K562 (cell line): Measurements from ENCODE around the gene SPINT1. TPM values are rescaled to one million over a fixed set of nuclear protein-coding genes. Genes with fewer than 3 reads are reported as not detected.

ENCODE experiments used
- BRF2 ChIP-seq: IDR thresholded peaks from 3 replicates; pipeline ENCODE4 v1.6.1; 2011; ENCODE audit warnings: borderline replicate concordance, mild to moderate bottlenecking; ENCODE audit not compliant: insufficient read length, insufficient read depth
- CBFB ChIP-seq: sonication (generic); formaldehyde crosslinking; IDR thresholded peaks from 2 replicates; pipeline ENCODE4 v1.4.0; 2020; ENCODE audit warnings: mild to moderate bottlenecking, missing genetic modification reagents
- GATAD2B ChIP-seq: fragments of 450-650 bp; IDR thresholded peaks from 2 replicates; pipeline ENCODE4 v1.6.1; 2017; ENCODE audit warnings: mild to moderate bottlenecking, borderline replicate concordance
- MAFG ChIP-seq: fragments of 450-650 bp; conservative IDR thresholded peaks from 2 replicates; pipeline ENCODE4 v1.6.1; 2016; ENCODE audit warnings: missing genetic modification characterization, missing compliant biosample characterization
- NCOR1 ChIP-seq: fragments of 450-650 bp; IDR thresholded peaks from 2 replicates; pipeline ENCODE4 v1.6.1; 2016; ENCODE audit warnings: mild to moderate bottlenecking, moderate library complexity
- NKRF ChIP-seq: fragments of 450-650 bp; IDR thresholded peaks from 2 replicates; pipeline ENCODE4 v1.6.1; 2016; ENCODE audit warnings: borderline replicate concordance
- SMAD2 ChIP-seq: fragments of 150-350 bp; IDR thresholded peaks from 2 replicates; pipeline ENCODE4 v1.6.1; 2014; ENCODE audit warnings: low read depth, mild to moderate bottlenecking, low read length
- SP1 ChIP-seq: sonication (generic); formaldehyde crosslinking; IDR thresholded peaks from 2 replicates; pipeline ENCODE4 v1.8.1; 2022; ENCODE audit warnings: mild to moderate bottlenecking, missing genetic modification reagents
- TARDBP ChIP-seq: fragments of 450-650 bp; IDR thresholded peaks from 2 replicates; pipeline ENCODE4 v1.6.1; 2016
- TCFL5 ChIP-seq: fragments of 250-450 bp; sonication (Bioruptor Pico); conservative IDR thresholded peaks from 2 replicates; pipeline ENCODE4 v1.6.1; 2021; ENCODE audit warnings: mild to moderate bottlenecking, moderate library complexity, matching md5 sums
- TFAM ChIP-seq: fragments of 250-450 bp; sonication (Bioruptor Pico); conservative IDR thresholded peaks from 2 replicates; pipeline ENCODE4 v1.5.0; 2021; ENCODE audit warnings: mild to moderate bottlenecking, moderate library complexity
- ZBED1 ChIP-seq: IDR thresholded peaks from 2 replicates; pipeline ENCODE4 v1.6.1; 2014
- ZNF384 ChIP-seq: IDR thresholded peaks from 2 replicates; pipeline ENCODE4 v1.6.1; 2012; ENCODE audit warnings: low read depth, low read length, improper control_type of control experiment
- ZNF584 ChIP-seq: fragments of 200-800 bp; sonication (Bioruptor generic); IDR thresholded peaks from 2 replicates; pipeline ENCODE4 v1.6.1; 2016; ENCODE audit warnings: low read depth, mild to moderate bottlenecking, missing genetic modification characterization, missing compliant biosample characterization
- ZNF764 ChIP-seq: fragments of 250-450 bp; sonication (Bioruptor Pico); IDR thresholded peaks from 2 replicates; pipeline ENCODE4 v1.4.0; 2020; ENCODE audit warnings: low read depth, mild to moderate bottlenecking, moderate library complexity
- polyA plus RNA-seq, 8 experiments: library from polyadenylated mRNA; depleted of rRNA in 4 of 8; stranded (reverse) in 5 of 8; unstranded in 3 of 8; fragments of >200 nt; fragmentation: Nextera tagmentation in 2 of 8; fragmentation: Illumina TruSeq in 1 of 8; extraction: Ambion mirVana in 2 of 8; extraction: Trizol in 1 of 8; gene quantifications; 2 replicates each; pipeline versions ENCODE4 v1.2.1 to v1.2.3, GENCODE V29; 2011 to 2014; ENCODE audit warnings: inconsistent platforms in 1 of 8, missing spikeins in 1 of 8
- total RNA-seq, 7 experiments: library from RNA; depleted of rRNA in 6 of 7; stranded (reverse); fragments of >200 nt in 6 of 7; fragmentation: Illumina TruSeq in 2 of 7; extraction: Trizol in 2 of 7; gene quantifications; 2 replicates each; pipeline versions ENCODE4 v1.2.1 to v1.2.3, GENCODE V29; 2011 to 2021; ENCODE audit warnings: low replicate concordance in 1 of 7
- TF ChIP-seq, protein P1 (sequence below): fragments of 200-400 bp; formaldehyde crosslinking; IDR thresholded peaks from 2 replicates; pipeline ENCODE4 v1.6.1; 2017; ENCODE audit warnings: mild to moderate bottlenecking, low read depth, low read length, moderate library complexity

The SPINT1 gene
- total and polyA plus RNA-seq, 9 of the 15 experiments (the other 6 are each of a cell fraction or from before 2014, with no cell fraction given): 0.78 to 4.5 (median 1.5) TPM

DNA sequence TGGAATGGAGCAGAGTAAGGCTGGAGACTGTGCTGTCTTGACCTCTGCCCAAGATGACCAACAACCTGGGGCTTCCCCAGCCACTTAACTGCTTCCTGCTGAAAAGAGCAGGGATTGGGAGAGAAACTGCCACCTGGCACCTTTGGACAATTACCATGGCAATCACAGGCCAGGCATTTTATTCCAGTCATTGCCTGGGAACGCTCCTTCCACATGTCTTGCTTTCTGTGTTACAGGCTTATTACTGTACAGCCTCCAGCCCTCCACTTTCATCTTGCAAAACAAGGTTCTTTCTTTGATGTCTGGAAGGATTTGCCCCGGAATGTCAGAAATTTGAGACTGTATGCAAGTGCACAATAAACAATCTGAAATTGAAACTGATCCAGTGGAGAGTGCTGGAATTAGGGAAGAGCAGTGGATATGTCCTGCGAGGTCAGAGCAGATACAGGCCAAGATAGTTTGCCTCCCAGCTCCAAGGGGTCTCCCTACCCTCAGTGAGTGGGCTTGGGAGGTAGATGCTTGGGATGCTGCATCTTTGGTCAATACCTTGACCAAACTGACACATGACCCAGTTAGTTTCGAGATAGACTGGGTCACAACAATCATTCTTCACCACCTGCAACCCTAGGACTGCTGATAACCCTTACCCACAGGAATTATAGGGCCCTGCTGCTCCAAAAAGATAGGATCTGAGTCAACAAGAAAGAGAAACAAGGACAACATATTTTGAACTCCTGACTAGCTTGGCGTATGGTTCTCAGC is 18.0 kb upstream of the SPINT1 start (continued):
- no peak for TF ChIP-seq NKRF
- TF ChIP-seq SMAD2: no peak
- TF ChIP-seq GATAD2B: peak; percentile 44; the same call in 1 of the 2 replicates
- TF ChIP-seq MAFG (tag): 0 out of 2 replicates have a peak, but pooled peaks have one; percentile 39
- TF ChIP-seq ZNF584: peak; percentile 93
- no peak for TF ChIP-seq TCFL5 (CRISPR knock-in tag)
- TF ChIP-seq SP1 (CRISPR knock-in tag): peak; percentile 76
- no peak for TF ChIP-seq TFAM
- peak; percentile 55; the same call in 1 of the 2 replicates for TF ChIP-seq ZBED1
- TF ChIP-seq ZNF384: no peak
- TF ChIP-seq ZNF764 (CRISPR knock-in tag): no peak
- TF ChIP-seq NCOR1: peak; percentile 96
- TF ChIP-seq, protein P1, sequence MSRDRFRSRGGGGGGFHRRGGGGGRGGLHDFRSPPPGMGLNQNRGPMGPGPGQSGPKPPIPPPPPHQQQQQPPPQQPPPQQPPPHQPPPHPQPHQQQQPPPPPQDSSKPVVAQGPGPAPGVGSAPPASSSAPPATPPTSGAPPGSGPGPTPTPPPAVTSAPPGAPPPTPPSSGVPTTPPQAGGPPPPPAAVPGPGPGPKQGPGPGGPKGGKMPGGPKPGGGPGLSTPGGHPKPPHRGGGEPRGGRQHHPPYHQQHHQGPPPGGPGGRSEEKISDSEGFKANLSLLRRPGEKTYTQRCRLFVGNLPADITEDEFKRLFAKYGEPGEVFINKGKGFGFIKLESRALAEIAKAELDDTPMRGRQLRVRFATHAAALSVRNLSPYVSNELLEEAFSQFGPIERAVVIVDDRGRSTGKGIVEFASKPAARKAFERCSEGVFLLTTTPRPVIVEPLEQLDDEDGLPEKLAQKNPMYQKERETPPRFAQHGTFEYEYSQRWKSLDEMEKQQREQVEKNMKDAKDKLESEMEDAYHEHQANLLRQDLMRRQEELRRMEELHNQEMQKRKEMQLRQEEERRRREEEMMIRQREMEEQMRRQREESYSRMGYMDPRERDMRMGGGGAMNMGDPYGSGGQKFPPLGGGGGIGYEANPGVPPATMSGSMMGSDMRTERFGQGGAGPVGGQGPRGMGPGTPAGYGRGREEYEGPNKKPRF: no peak
- peak; percentile 94 for TF ChIP-seq CBFB (CRISPR knock-in tag)
- no peak for TF ChIP-seq BRF2
- peak; percentile 92; the same call in 1 of the 2 replicates for TF ChIP-seq TARDBP
